Omental fat pad (tissue), 4 donors: Measurements from ENCODE around the gene MIX23. TPM values are rescaled to one million over a fixed set of nuclear protein-coding genes. Genes with fewer than 3 reads are reported as not detected.
"Not testable (repeated sequence)": the region's sequence is repeated elsewhere in the genome, so short reads cannot be mapped to it uniquely, and the experiment has no call there.

Experiments
- ATAC-seq: fragments of 150-250 bp; one replicate; pipeline ENCODE4 v1.9.1; 2016; ENCODE audit warnings: mild to moderate bottlenecking, moderate library complexity; ENCODE audit not compliant: low FRiP score
- DNase-seq: peaks from one replicate; pipeline ENCODE4 v3.0.0-alpha.2; 2019; ENCODE audit warnings: low spot score
- CTCF ChIP-seq, 3 donors: fragments of 450-650 bp; IDR thresholded peaks; one replicate each; pipeline ENCODE4 v1.5.1; 2016 to 2017; ENCODE audit warnings: antibody characterized with exemption in 3 of 3, mild to moderate bottlenecking in 3 of 3, moderate library complexity in 2 of 3
- total RNA-seq, 4 donors: library from RNA; depleted of rRNA; stranded (reverse); fragments of >200 nt; gene quantifications; one replicate each; pipeline ENCODE4 v1.1.0, GENCODE V29; 2016

MIX23 gene
- total RNA-seq, 4 donors from 2014 or later, result 12.9 to 21.6 (median 17.0) TPM

DNA sequence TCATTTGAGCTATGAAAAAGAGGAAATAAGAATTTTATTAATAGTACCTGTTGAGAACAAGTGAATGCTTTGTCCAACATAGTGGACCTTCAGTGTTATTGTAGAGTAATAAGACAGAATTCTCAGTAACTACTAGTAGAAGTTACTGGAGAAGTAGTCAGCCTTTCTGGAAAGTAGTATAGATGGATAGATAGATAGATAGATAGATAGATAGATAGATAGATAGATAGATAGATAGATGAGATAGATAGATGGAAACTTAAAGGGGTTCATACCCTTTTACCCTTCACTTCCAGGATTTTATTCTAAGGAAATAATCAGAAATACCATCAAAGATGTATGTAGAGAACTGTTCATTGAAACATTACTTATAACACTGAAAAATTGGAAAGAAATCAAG lies 6.2 kb upstream of the MIX23 start:
- no peak for ATAC-seq
- no peak for TF ChIP-seq CTCF (IDR thresholded peaks at IDR 0.05)
- DNase-seq, result no peak

DNA sequence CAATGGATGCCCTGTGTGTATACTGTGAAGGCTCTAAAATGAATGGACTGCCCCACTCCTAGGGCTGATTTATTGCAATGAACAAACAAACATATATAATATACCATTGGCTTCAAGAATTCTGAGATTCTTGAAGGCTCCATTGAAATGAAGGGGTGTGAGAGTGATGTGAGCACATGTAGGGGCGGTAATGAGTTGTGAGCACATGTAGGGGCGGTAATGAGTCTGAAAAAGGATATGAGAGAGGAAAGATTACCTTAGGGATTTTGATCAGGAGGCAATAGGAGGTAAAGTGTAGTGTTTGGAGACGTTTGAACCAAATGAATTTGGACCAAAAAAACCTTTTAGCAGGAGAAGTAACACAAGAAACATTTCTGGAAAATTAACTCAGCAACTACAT lies 4.7 kb upstream of the MIX23 start:
- TF ChIP-seq CTCF (IDR thresholded peaks at IDR 0.05), result no peak
- no peak for DNase-seq
- no peak for ATAC-seq

GRCh38 chr3:122383771-122384697 lies 1.0 kb upstream of the MIX23 start, which contains the start of gene FAM162A:
Gene FAM162A, plus strand, starts transcription at chr3:122384182. Its CDS starts 84 bp downstream, at chr3:122384266.
- DNase-seq (peak; percentile 74), ATAC-seq (peak; percentile 97)
- TF ChIP-seq CTCF (IDR thresholded peaks at IDR 0.05), result no peak

- TF ChIP-seq CTCF (IDR thresholded peaks at IDR 0.05), result no peak
- DNase-seq, result no peak
- ATAC-seq, result no peak
Measured at GRCh38 chr3:122377975-122378374, 5.1 kb downstream of the MIX23 start.

DNA sequence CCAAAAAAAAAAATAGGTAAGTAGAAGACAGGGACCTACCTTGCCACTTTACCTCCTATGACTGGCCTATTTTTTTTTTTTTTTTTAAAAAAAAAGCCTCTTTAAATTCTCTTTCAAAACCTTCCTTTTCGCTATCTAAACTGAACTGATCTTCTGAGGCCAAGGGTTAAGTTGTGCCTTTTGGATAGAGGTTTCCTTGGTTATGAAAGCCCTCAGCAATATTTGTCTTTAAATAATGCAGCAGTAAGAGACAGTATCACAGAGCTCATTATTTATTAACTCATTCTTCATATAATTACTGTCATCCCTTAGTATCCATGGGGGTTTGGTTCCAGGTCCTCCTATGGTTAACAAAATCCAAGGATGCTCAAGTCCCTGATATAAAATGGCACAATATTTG lies 9.0 kb downstream of the MIX23 start:
- TF ChIP-seq CTCF (IDR thresholded peaks at IDR 0.05), result no peak
- ATAC-seq, result no peak
- DNase-seq, result no peak

- no peak for TF ChIP-seq CTCF (IDR thresholded peaks at IDR 0.05)
- no peak for DNase-seq
- no peak for ATAC-seq
Measured at GRCh38 chr3:122366379-122366749, 16.7 kb downstream of the MIX23 start.

DNA sequence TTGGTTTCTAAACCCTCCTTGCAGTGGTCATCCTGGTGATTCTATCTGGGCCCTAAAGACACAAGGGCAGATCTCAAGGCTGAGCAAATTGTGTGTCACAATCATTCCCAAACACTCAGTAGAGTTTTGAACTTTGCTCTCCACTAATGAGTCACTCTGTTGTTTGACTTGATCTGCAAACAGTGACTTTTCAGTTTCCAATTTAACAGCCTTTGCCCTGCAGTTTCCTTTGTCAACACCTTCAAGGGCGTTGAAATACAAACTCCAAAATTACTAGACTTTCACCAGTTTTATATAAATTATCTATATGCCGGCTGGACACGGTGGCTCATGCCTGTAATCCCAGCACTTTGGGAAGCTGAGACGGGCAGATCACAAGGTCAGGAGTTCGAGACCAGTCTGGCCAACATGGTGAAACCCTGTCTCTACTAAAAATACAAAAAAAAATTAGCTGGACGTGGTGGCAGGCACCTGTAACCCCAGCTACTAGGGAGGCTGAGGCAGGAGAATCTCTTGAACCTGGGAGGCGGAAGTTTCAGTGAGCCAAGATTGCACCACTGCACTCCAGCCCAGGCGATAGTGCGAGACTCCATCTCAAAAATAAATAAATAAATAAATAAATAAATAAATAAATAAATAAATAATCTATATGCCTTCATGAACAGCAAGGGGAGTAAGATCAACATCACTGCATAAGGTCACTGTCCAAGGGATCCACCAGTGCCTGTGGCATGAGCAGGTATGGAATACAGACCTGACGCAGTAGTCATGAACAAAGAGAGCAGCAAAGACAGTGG lies 17.3 kb downstream of the MIX23 start:
- not testable (repeated sequence) for ATAC-seq

More for the DNA sequence above, 17.3 kb downstream of the MIX23 start:
- not testable (repeated sequence) for DNase-seq
